ENCODE data around the gene TTF1.
A peak's percentile ranks its signal among the peaks of the same experiment; 100 is the strongest.

The TTF1 gene

DNA sequence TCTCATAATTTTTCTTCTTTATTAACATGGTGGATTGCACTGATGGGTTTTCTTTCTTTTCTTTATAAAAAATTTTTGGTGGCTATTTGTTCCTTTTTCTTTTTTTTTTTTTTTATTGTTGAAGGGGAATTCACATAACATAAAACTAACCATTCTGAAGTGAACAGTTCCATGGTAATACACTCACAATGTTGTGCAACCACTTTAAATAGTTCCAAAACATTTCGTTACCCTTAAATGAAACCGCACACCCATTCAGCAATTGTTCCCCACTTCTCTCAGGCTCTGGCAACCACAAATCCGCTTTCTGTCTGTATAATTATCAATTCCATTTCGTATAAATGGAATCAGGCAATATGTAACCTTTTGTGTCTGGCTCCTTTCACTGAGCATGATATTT lies 40.2 kb downstream of the TTF1 start:
- no peak for DNase-seq (ENCODE audit: low spot score)

GRCh38 chr9:132365986-132366385 lies 40.7 kb downstream of the TTF1 start:
- no peak for DNase-seq (ENCODE audit: low spot score)

DNA sequence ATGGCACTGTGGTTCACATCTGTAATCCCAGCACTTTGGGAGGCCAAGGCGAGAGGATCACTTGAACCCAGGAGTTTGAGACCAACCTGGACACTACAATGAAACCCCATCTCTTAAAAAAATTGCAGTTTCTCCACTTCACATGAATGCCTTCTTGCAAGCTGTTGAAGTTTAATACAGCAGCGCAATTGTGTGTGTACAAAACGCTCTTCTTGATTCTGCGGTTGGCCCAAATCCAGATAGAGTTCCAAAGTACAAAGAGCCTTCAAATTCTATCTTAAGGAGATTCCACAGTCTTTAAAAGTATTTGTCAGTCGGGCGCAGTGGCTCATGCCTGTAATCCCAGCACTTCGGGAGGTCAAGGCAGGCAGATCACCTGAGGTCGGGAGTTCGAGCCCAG lies 42.6 kb downstream of the TTF1 start:
- DNase-seq (ENCODE audit: low spot score): no peak

GRCh38 chr9:132357764-132358163 lies 48.9 kb downstream of the TTF1 start:
- no peak for DNase-seq (ENCODE audit: low spot score)

DNA sequence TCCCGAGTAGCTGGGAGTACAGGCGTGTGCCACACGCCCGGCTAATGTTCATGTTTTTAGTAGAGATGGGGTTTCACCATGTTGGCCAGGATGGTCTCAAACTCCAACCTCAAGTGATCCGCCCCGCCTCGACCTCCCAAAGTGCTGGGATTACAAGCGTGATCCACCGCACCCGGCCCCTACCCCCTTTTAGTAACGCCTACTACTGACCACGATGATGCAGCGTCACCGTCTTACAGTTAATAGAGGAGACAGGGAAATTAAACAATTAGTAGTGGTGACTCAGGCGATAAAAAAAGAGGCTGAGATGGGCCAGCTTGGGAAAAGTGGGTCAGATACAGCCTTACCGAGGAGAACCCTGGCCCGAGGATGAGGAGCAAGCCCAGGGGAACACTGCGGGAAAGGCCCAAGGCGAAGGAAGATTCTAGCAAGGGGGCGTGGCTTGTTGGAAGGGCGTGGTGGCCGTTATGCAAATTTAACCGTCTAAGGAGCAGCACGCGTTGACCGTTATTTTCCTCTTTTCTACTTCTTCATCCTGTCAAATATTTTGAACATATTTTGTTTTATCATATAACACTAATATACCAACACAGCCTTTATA lies 50.2 kb downstream of the TTF1 start:
- no peak for DNase-seq (ENCODE audit: low spot score)

DNA sequence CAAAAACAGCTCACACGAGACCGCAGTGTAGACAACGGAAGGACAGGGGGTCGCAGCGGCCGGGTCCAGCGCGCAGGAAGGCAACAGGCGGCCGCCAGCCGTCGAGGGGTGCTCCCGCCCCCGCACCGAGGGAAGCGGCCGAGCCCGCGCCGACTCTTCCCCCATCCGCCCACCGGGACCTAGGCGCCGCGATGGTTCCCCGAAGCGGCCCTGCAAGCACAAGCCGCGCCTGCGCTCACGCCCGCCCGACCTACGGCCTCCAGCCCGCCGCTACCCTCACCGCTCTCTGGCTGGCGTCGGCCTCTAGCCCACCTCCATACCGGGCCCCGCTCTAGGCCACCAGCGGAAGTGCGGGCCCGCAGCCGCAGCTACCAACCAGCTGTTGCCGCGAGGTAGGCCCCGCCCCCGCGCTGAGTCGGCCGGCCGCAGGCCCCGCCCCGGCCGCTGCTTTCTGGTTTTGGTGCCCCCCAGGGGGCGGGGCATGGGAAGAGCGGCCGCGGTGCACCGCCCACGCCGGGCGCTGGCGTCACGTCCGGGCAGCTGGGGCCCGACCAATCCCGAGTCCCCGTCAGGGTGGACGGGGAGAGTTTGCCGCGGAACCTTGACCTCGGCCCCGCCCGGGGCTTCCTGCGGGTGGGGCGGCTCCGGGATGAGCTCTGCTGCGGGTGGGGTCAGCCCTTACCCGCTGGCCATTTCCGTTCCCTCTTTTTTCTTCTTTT lies 51.8 kb downstream of the TTF1 start, which contains the start of gene SETX:
Gene SETX, minus strand, starts transcription at position 350 of the 719 bp plus-strand sequence. CDS start 5,558 bp downstream, outside the sequence.
- DNase-seq (ENCODE audit: low spot score): peak; percentile 98

DNA sequence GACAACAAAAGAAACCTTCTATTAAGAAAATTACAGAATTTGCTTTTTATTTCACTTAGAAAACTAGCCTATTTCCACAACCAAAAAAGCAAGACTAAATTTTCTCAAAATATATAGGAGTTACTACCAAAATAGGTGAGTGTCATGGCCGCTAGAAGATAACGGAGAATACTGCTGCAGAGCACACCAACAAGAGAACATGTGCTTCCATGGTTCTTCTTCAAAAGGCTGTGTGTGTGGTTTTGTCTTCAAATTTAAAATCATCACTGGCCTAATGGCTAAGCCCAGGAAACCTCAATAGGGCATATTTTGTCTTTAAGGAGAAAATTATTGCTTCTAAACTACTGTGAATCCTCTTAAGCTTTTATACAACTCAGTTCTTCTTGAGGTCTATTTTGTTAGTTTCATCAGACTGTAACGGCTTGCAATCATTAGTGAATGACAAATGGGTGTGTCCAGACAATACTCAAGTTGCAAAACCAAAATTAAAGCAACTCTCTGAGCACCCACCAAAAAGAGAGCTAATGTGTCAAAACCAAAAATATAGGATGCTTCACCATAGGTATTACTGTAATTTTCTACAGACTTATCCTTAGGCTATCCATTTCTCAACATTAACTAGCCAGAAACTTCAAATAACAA lies 55.1 kb downstream of the TTF1 start:
- no peak for DNase-seq (ENCODE audit: low spot score)

- DNase-seq (ENCODE audit: low spot score): no peak
Observed at GRCh38 chr9:132350861-132351315, 55.8 kb downstream of the TTF1 start.

- DNase-seq (ENCODE audit: low spot score): no peak
Observed at GRCh38 chr9:132348676-132349075, 58.0 kb downstream of the TTF1 start.

DNA sequence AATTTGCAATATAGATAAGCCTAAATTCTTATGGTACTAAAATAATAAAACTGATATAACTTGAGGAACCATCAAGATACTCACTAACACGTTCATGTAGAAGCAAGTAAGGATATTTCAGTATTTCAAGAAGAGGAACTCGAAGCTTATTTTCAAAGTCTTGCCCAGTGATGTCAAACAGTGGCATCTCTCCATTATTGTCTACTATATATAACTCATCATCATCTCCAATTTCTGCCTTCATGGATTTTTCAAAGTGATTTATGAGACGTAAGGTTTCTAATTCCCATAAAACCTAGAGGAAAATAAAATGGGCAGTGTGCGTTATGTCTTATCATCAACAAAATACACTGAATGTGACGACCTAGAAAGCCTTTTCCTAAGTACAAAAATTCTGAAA lies 60.5 kb downstream of the TTF1 start:
- DNase-seq (ENCODE audit: low spot score): no peak

GRCh38 chr9:132341177-132341840 lies 65.3 kb downstream of the TTF1 start:
- peak; percentile 48 for DNase-seq (ENCODE audit: low spot score)

GRCh38 chr9:132334364-132334763 lies 72.3 kb downstream of the TTF1 start:
- DNase-seq (ENCODE audit: low spot score): no peak

DNA sequence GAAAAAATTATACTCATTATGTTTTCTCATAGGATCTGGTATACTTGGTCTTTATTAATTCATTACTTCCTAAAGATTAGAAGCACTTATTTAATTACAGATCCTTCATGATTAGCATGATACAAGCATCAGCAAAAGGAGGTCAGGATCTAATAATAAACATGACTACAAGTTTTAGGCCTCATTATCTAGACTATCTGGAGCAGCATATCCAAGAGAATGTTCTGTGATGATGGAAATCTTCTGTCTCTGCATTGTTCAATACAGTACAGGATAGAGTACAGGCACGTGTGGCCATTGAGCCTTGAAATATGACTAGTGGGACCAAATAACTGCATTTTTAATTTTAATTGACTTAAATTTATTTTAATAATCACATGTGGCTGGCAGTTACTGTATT lies 73.1 kb downstream of the TTF1 start:
- DNase-seq (ENCODE audit: low spot score): no peak

GRCh38 chr9:132328580-132328979 lies 78.1 kb downstream of the TTF1 start:
- DNase-seq (ENCODE audit: low spot score): no peak

DNA sequence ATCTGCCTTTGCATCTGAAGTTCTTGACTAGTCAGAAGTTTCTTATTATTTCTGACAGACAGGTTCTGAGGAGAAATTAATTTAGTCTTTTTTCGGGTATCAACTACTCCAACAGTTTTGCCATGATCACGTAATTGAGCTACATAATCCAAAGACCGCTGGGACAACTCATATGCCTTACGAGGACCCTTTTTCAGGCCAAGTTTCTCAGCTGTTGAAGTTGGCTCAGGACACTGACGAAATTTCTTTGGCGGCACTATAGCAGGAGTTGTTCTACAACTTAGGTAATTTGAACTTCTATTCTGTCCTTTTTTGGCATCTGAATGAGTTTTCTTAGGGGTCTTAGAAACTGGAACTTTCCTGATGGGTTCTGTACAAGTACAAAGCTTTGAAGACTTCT lies 79.1 kb downstream of the TTF1 start:
- no peak for DNase-seq (ENCODE audit: low spot score)
